EH (cell line): ENCODE results near the gene SMG6.
A peak's percentile ranks its signal among the peaks of the same experiment; 100 is the strongest.

Experiments used
- DNase-seq: peaks from one replicate; pipeline ENCODE4 v3.0.0-alpha.2; 2015; ENCODE audit warnings: low read depth

The SMG6 gene

GRCh38 chr17:2105663-2106062, 197.9 kb downstream of the SMG6 start:
- no peak for DNase-seq

GRCh38 chr17:2102931-2103809, 200.4 kb downstream of the SMG6 start:
- DNase-seq = peak; percentile 78

GRCh38 chr17:2101448-2102257, 201.9 kb downstream of the SMG6 start:
- DNase-seq = peak; percentile 39

- DNase-seq = no peak
These were observed 208.1 kb downstream of the SMG6 start for GRCh38 chr17:2095536-2095910.

GRCh38 chr17:2094891-2095535, 208.6 kb downstream of the SMG6 start:
- DNase-seq = peak; percentile 62

GRCh38 chr17:2093349-2093748, 210.2 kb downstream of the SMG6 start:
- no peak for DNase-seq

GRCh38 chr17:2092253-2092652, 211.3 kb downstream of the SMG6 start:
- DNase-seq = no peak

GRCh38 chr17:2090804-2091534, 212.6 kb downstream of the SMG6 start:
- peak; percentile 98 for DNase-seq

- DNase-seq = no peak
These were observed 213.4 kb downstream of the SMG6 start for GRCh38 chr17:2090210-2090641.

GRCh38 chr17:2089021-2089422, 214.6 kb downstream of the SMG6 start:
- peak; percentile 84 for DNase-seq

GRCh38 chr17:2087597-2088211, 215.9 kb downstream of the SMG6 start:
- peak; percentile 38 for DNase-seq

- no peak for DNase-seq
These were observed 217.3 kb downstream of the SMG6 start for GRCh38 chr17:2086306-2086705.

- DNase-seq = peak; percentile 91
These were observed 218.0 kb downstream of the SMG6 start for GRCh38 chr17:2085648-2085949.

GRCh38 chr17:2084766-2085647, 218.6 kb downstream of the SMG6 start:
- DNase-seq = peak; percentile 94

- DNase-seq = peak; percentile 90
These were observed 219.4 kb downstream of the SMG6 start for GRCh38 chr17:2084036-2084765.

- peak; percentile 50 for DNase-seq
These were observed 220.0 kb downstream of the SMG6 start for GRCh38 chr17:2083613-2084035.

- DNase-seq = peak; percentile 67
These were observed 221.4 kb downstream of the SMG6 start for GRCh38 chr17:2082003-2082781.

- DNase-seq = peak; percentile 86
These were observed 222.0 kb downstream of the SMG6 start for GRCh38 chr17:2081564-2081963.

GRCh38 chr17:2077040-2077439, 226.5 kb downstream of the SMG6 start:
- no peak for DNase-seq
